T-helper 22 cell (primary cell): ENCODE measurements around the gene RASSF5.

Experiments
- DNase-seq: peaks from one replicate; pipeline ENCODE4 v3.0.0-alpha.2; 2020; ENCODE audit warnings: low read depth

The RASSF5 gene

DNA sequence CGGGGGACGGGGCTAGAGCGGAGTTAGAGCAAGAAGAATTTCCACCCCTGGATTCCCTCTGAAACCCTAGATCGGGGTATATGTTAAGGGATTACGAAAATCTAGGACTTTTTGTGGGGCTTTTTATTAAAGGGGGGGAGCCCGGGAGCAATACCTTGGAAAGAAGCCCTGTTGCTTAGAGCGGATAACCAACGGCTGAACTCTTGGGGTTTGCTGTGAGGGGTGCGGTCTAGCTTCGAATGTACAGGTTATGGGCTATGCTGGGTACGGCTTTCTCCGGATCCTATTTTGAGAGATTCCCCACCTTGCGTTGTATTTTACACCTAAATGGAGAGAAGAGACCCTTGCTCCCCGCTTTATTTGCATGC lies 128.6 kb downstream of the RASSF5 start:
- DNase-seq = no peak

- DNase-seq = no peak
These were observed 129.3 kb downstream of the RASSF5 start for GRCh38 chr1:206636671-206637070.

DNA sequence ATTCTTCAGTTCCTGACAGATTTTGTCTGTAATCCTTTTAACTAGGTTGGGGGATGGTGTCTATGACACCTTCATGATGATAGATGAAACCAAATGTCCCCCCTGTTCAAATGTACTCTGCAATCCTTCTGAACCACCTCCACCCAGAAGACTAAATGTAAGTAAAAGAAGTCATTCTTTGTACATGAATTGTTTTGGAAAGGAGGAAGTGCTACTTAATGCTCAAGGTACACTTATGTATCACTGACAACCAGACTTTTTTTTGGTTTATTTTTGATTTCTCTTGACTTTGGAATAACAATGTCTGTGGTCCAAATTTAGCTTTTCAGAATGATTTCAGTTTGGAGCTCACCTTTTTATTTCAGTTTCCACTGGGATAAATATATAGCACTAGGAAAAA lies 130.3 kb downstream of the RASSF5 start:
- DNase-seq = no peak
